Trophoblast cell (in vitro differentiated cells and primary cell): ENCODE results near the gene RPS28.
"Not testable (repeated sequence)": the region's sequence is repeated elsewhere in the genome, so short reads cannot be mapped to it uniquely, and the experiment has no call there.

Experiments
- DNase-seq, 2 donors: peaks; one replicate each; pipeline ENCODE4 v3.0.0-alpha.2; 2016
- H2AFZ ChIP-seq: 2 replicates; pipeline ENCODE4 v1.6.1; 2013; ENCODE audit warnings: low read length, moderate library complexity, mild to moderate bottlenecking; ENCODE audit not compliant: insufficient read depth, poor library complexity
- H2AK5ac ChIP-seq: 2 replicates; pipeline ENCODE4 v1.6.1; 2013; ENCODE audit warnings: mild to moderate bottlenecking, low read length
- H2BK120ac ChIP-seq: 2 replicates; pipeline ENCODE4 v1.6.1; 2013; ENCODE audit warnings: low read length, mild to moderate bottlenecking, moderate library complexity; ENCODE audit not compliant: insufficient read depth, poor library complexity
- H2BK12ac ChIP-seq: 2 replicates; pipeline ENCODE4 v1.6.1; 2013; ENCODE audit warnings: mild to moderate bottlenecking, low read length, moderate library complexity
- H2BK5ac ChIP-seq: 2 replicates; pipeline ENCODE4 v1.6.1; 2013; ENCODE audit warnings: low read length, low read depth, moderate library complexity, mild to moderate bottlenecking; ENCODE audit not compliant: poor library complexity
- H3K14ac ChIP-seq: 2 replicates; pipeline ENCODE4 v1.6.1; 2013; ENCODE audit warnings: mild to moderate bottlenecking, low read length
- H3K18ac ChIP-seq: 2 replicates; pipeline ENCODE4 v1.6.1; 2013; ENCODE audit warnings: mild to moderate bottlenecking, low read length
- H3K23ac ChIP-seq: 2 replicates; pipeline ENCODE4 v1.6.1; 2013; ENCODE audit warnings: low read length
- H3K27ac ChIP-seq: 2 replicates; pipeline ENCODE4 v1.5.1; 2013; ENCODE audit warnings: low read depth, mild to moderate bottlenecking, inconsistent platforms, low read length, moderate library complexity
- H3K27me3 ChIP-seq: 2 replicates; pipeline ENCODE4 v1.6.1; 2013; ENCODE audit warnings: inconsistent platforms, mild to moderate bottlenecking, low read length, moderate library complexity; ENCODE audit not compliant: insufficient read depth
- H3K36me3 ChIP-seq, 2 experiments: 1 replicate in 1 of 2; 2 replicates in 1 of 2; pipeline ENCODE4 v1.6.1; 2013; ENCODE audit warnings: low read length in 2 of 2, mild to moderate bottlenecking in 2 of 2, moderate library complexity in 1 of 2; ENCODE audit not compliant: insufficient read depth in 2 of 2, control insufficient read depth in 1 of 2
- H3K4ac ChIP-seq: 2 replicates; pipeline ENCODE4 v1.6.1; 2013; ENCODE audit warnings: low read depth, mild to moderate bottlenecking, low read length, moderate library complexity
- H3K4me1 ChIP-seq, 2 experiments: 1 replicate in 1 of 2; 2 replicates in 1 of 2; pipeline ENCODE4 v1.6.1; 2013; ENCODE audit warnings: low read length in 2 of 2, mild to moderate bottlenecking in 2 of 2, moderate library complexity in 1 of 2; ENCODE audit not compliant: insufficient read depth in 2 of 2, control insufficient read depth in 1 of 2
- H3K4me2 ChIP-seq: 2 replicates; pipeline ENCODE4 v1.6.1; 2013; ENCODE audit warnings: inconsistent platforms, mild to moderate bottlenecking, low read length, moderate library complexity
- H3K4me3 ChIP-seq: 2 replicates; pipeline ENCODE4 v1.5.1; 2013; ENCODE audit warnings: mild to moderate bottlenecking, low read depth, low read length, inconsistent platforms
- H3K79me1 ChIP-seq: one replicate; pipeline ENCODE4 v1.6.1; 2013; ENCODE audit warnings: low read length
- H3K79me2 ChIP-seq: 2 replicates; pipeline ENCODE4 v1.6.1; 2013; ENCODE audit warnings: low read length, mild to moderate bottlenecking; ENCODE audit not compliant: control insufficient read depth, insufficient read depth, poor library complexity
- H3K9ac ChIP-seq: 2 replicates; pipeline ENCODE4 v1.6.1; 2013; ENCODE audit warnings: mild to moderate bottlenecking, low read length
- H3K9me3 ChIP-seq: 2 replicates; pipeline ENCODE4 v1.6.1; 2013; ENCODE audit warnings: low read depth, mild to moderate bottlenecking, control low read depth, inconsistent platforms, low read length; ENCODE audit not compliant: insufficient read depth
- H4K12ac ChIP-seq: 2 replicates; pipeline ENCODE4 v1.6.1; 2013; ENCODE audit warnings: low read depth, mild to moderate bottlenecking, low read length, moderate library complexity
- H4K8ac ChIP-seq: 2 replicates; pipeline ENCODE4 v1.6.1; 2013; ENCODE audit warnings: low read depth, mild to moderate bottlenecking, low read length, moderate library complexity
- H4K91ac ChIP-seq: one replicate; pipeline ENCODE4 v1.6.1; 2013; ENCODE audit warnings: low read depth, mild to moderate bottlenecking, low read length, moderate library complexity
- WGBS: extraction: QIAGEN DNeasy Blood & Tissue Kit; methylation state at CpG from one replicate; pipeline ENCODE4 v1.1.7; 2013; ENCODE audit warnings: missing lambda C conversion rate; ENCODE audit not compliant: insufficient read length, insufficient coverage; ENCODE audit errors: extremely low coverage; 5-methylcytosine and 5-hydroxymethylcytosine counted together

The RPS28 gene

GRCh38 chr19:8311461-8312260, 9.6 kb upstream of the RPS28 start:
- no peak overlapping the region for H4K91ac ChIP-seq
- WGBS: no CpG with 5 or more reads among the region's 16 CpGs

GRCh38 chr19:8314981-8315640, 6.2 kb upstream of the RPS28 start:
- not testable (repeated sequence) for H3K79me2 ChIP-seq, H2AK5ac ChIP-seq, H4K8ac ChIP-seq, H2BK5ac ChIP-seq, H3K27me3 ChIP-seq, H3K9ac ChIP-seq, H3K4me2 ChIP-seq, H3K18ac ChIP-seq, H2AFZ ChIP-seq, H3K79me1 ChIP-seq, H4K91ac ChIP-seq, H3K14ac ChIP-seq, H3K27ac ChIP-seq, H3K4me1 ChIP-seq, H3K9me3 ChIP-seq, H3K4ac ChIP-seq, H4K12ac ChIP-seq, H2BK120ac ChIP-seq, H3K4me3 ChIP-seq, H3K23ac ChIP-seq, H2BK12ac ChIP-seq
- DNase-seq: peak; percentile 93 to 97
- no CpG with 5 or more reads among the region's 11 CpGs for WGBS
- H3K36me3 ChIP-seq: peaks cover 39 to 45% of the 10 kb centered on the region in 2 experiments

More at GRCh38 chr19:8311461-8312260, 9.6 kb upstream of the RPS28 start:
- H3K4me3 ChIP-seq: no peak overlapping the region
- no peak overlapping the region for H3K23ac ChIP-seq
- H3K4me1 ChIP-seq: peaks cover 8 to 9% of the 10 kb centered on the region in 2 experiments
- H4K12ac ChIP-seq: no peak overlapping the region
- H3K27ac ChIP-seq: no peak overlapping the region
- peaks cover 44 to 50% of the 10 kb centered on the region in 2 experiments for H3K36me3 ChIP-seq
- no peak overlapping the region for H2BK5ac ChIP-seq
- H2AK5ac ChIP-seq: no peak overlapping the region
- peak in 1 of 2 donors; percentile 32 for DNase-seq
- H2BK12ac ChIP-seq: no peak overlapping the region
- H2AFZ ChIP-seq: no peak overlapping the region
- no peak overlapping the region for H3K4ac ChIP-seq
- no peak overlapping the region for H3K4me2 ChIP-seq
- no peaks in the 10 kb centered on the region for H3K27me3 ChIP-seq
- no peaks in the 10 kb centered on the region for H3K9me3 ChIP-seq
- H3K79me2 ChIP-seq: no peaks in the 10 kb centered on the region
- H2BK120ac ChIP-seq: no peak overlapping the region
- no peak overlapping the region for H3K14ac ChIP-seq
- H3K79me1 ChIP-seq: peaks cover 2% of the 10 kb centered on the region
- H3K18ac ChIP-seq: no peak overlapping the region
- no peak overlapping the region for H4K8ac ChIP-seq
- H3K9ac ChIP-seq: no peak overlapping the region

- Histone ChIP-seq H3K36me3 (peaks cover 28 to 34% of the 10 kb centered on the region in 2 experiments), H2BK12ac (no peak overlapping the region), H3K4me3 (no peak overlapping the region), H3K27me3 (no peaks in the 10 kb centered on the region), H2AFZ (no peak overlapping the region), H3K4me2 (no peak overlapping the region), H3K9ac (no peak overlapping the region), H3K4ac (no peak overlapping the region), H3K79me1 (peaks cover 7% of the 10 kb centered on the region), H4K8ac (no peak overlapping the region), H2BK5ac (no peak overlapping the region), H3K27ac (no peak overlapping the region), H2BK120ac (no peak overlapping the region), H3K14ac (no peak overlapping the region), H4K91ac (no peak overlapping the region), H4K12ac (no peak overlapping the region), H3K9me3 (no peaks in the 10 kb centered on the region), H2AK5ac (no peak overlapping the region), H3K4me1 (peaks cover 0 to 3% of the 10 kb centered on the region in 2 experiments), H3K23ac (no peak overlapping the region), H3K18ac (no peak overlapping the region), H3K79me2 (peaks cover 8% of the 10 kb centered on the region)
- WGBS: no CpG with 5 or more reads among the region's 14 CpGs
- DNase-seq: no peak
These were observed 4.8 kb upstream of the RPS28 start for GRCh38 chr19:8316351-8317125.

- no CpG with 5 or more reads among the region's 9 CpGs for WGBS
- H2BK5ac ChIP-seq, H3K14ac ChIP-seq, H3K23ac ChIP-seq, H3K27ac ChIP-seq, DNase-seq, H3K4me2 ChIP-seq, H3K9ac ChIP-seq, H4K12ac ChIP-seq, H3K18ac ChIP-seq, H2AFZ ChIP-seq, H2BK120ac ChIP-seq, H3K4me3 ChIP-seq, H2AK5ac ChIP-seq, H4K91ac ChIP-seq, H3K9me3 ChIP-seq, H2BK12ac ChIP-seq, H3K27me3 ChIP-seq, H3K4ac ChIP-seq, H3K4me1 ChIP-seq, H4K8ac ChIP-seq: not testable (repeated sequence)
- peaks cover 31 to 34% of the 10 kb centered on the region in 2 experiments for H3K36me3 ChIP-seq
- peaks cover 10% of the 10 kb centered on the region for H3K79me1 ChIP-seq
- H3K79me2 ChIP-seq: peaks cover 18% of the 10 kb centered on the region
These were observed 2.5 kb upstream of the RPS28 start for GRCh38 chr19:8318835-8319234.
